HG03280 (cell line): Measurements from ENCODE around the gene TRMT2B.
A peak's percentile ranks its signal among the peaks of the same experiment; 100 is the strongest.
"Not testable (repeated sequence)": the region's sequence is repeated elsewhere in the genome, so short reads cannot be mapped to it uniquely, and the experiment has no call there.

Experiments used
- ATAC-seq: cut with Tn5 transposase; IDR thresholded peaks from one replicate; pipeline ENCODE4 v1.9.1; 2021; ENCODE audit warnings: mild to moderate bottlenecking, moderate library complexity; ENCODE audit not compliant: unreplicated experiment

Gene TRMT2B

GRCh38 chrX:101012031-101012430 lies 39.9 kb downstream of the TRMT2B start:
- not testable (repeated sequence) for ATAC-seq

GRCh38 chrX:101009090-101009489 lies 42.8 kb downstream of the TRMT2B start:
- ATAC-seq: no peak

- no peak for ATAC-seq
These were observed 52.5 kb downstream of the TRMT2B start for GRCh38 chrX:100999451-100999850.

GRCh38 chrX:100995469-100995868 lies 56.4 kb downstream of the TRMT2B start:
- ATAC-seq: no peak

GRCh38 chrX:100994352-100995281 lies 57.3 kb downstream of the TRMT2B start:
- ATAC-seq: peak; percentile 88

GRCh38 chrX:100990139-100990538 lies 61.8 kb downstream of the TRMT2B start:
- no peak for ATAC-seq

DNA sequence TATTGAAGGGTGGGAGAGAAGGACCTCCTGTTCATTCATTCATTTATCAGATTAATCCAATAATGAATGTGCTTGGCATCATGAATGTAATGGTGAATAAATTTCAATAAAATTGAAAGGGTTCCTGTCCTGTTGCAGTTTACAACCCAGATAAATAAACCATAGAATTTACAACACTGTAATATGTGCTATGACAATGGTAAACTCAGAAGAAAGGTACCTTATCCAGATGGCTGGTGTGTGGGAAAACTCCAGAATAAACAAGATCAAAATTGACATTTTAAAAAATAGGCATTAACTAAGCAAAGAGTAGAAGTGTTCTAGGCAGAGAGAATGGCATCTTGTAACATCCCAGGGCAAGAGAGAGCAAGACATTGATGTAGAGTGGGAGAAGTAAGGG lies 67.1 kb downstream of the TRMT2B start:
- ATAC-seq: no peak

- ATAC-seq: not testable (repeated sequence)
These were observed 70.4 kb downstream of the TRMT2B start for GRCh38 chrX:100981498-100981845.

GRCh38 chrX:100980608-100981497 lies 71.1 kb downstream of the TRMT2B start:
- ATAC-seq: no peak

GRCh38 chrX:100979881-100980607 lies 71.9 kb downstream of the TRMT2B start:
- ATAC-seq: no peak

GRCh38 chrX:100976211-100976610 lies 75.7 kb downstream of the TRMT2B start:
- no peak for ATAC-seq

- no peak for ATAC-seq
These were observed 76.7 kb downstream of the TRMT2B start for GRCh38 chrX:100975212-100975611.

GRCh38 chrX:100973411-100973810 lies 78.5 kb downstream of the TRMT2B start:
- ATAC-seq: no peak

DNA sequence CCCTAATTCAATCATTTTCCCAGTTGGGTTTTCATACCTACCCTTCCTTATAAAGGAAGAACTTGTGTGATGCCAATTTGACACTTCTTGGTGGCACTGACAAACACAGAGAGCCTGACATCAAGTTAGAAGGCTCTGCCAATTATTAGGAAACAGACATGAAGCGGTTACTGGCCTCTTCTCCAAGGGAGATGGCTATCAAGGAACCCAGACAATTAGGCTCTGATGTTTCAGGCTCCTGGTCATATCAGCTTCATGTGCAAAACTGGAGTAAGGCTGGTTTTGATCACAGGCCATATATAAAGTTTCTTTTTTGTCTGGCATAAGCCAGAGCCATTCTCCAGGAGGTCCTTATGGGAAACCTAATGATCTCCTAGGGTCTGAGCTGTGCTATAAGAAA lies 82.0 kb downstream of the TRMT2B start:
- ATAC-seq: no peak

GRCh38 chrX:100969408-100969807 lies 82.5 kb downstream of the TRMT2B start, which contains the start of gene ARL13A:
Gene ARL13A, plus strand, starts transcription at chrX:100969708. Its CDS starts 3,982 bp downstream, at chrX:100973690.
- no peak for ATAC-seq

- ATAC-seq: no peak
These were observed 87.5 kb downstream of the TRMT2B start for GRCh38 chrX:100964362-100964761.

GRCh38 chrX:100962811-100963210 lies 89.1 kb downstream of the TRMT2B start:
- no peak for ATAC-seq
